Common myeloid progenitor, CD34-positive (primary cell): Measurements from ENCODE around the gene ALPP.

ENCODE experiments used
- CTCF ChIA-PET: fragments of 350-600 bp; sonication (Branson Sonifier 250); formaldehyde crosslinking; loops from one replicate; lab custom pipeline; 2021; ENCODE audit warnings: antibody characterized with exemption; lab: Charles Lee
- POLR2A ChIA-PET: fragments of 350-600 bp; sonication (Branson Sonifier 250); formaldehyde crosslinking; loops from one replicate; lab custom pipeline; 2021; ENCODE audit warnings: antibody characterized with exemption; lab: Charles Lee
- DNase-seq, 3 donors: peaks; one replicate each; pipeline versions ENCODE4 v3.0.0 to v3.0.0-alpha.2; 2013
- H3K27ac ChIP-seq, 2 experiments: 1 replicate in 1 of 2; 2 replicates in 1 of 2; pipeline ENCODE4 v1.7.0; 2013; ENCODE audit warnings: inconsistent platforms in 2 of 2, low read length in 2 of 2, mild to moderate bottlenecking in 2 of 2, low read depth in 1 of 2, moderate library complexity in 1 of 2; ENCODE audit not compliant: severe bottlenecking in 2 of 2, insufficient read depth in 1 of 2, poor library complexity in 1 of 2
- H3K27me3 ChIP-seq, 5 experiments: replicated peaks in 2 of 5; 1 replicate in 3 of 5; 2 replicates in 2 of 5; pipeline versions ENCODE4 v1.6.1 to v1.7.0; 2013; ENCODE audit warnings: low read length in 4 of 5, mild to moderate bottlenecking in 2 of 5, moderate library complexity in 2 of 5, inconsistent platforms in 1 of 5; ENCODE audit not compliant: insufficient read depth in 5 of 5, control insufficient read depth in 4 of 5
- H3K36me3 ChIP-seq, 4 experiments: 1 replicate in 2 of 4; 2 replicates in 2 of 4; pipeline versions ENCODE4 v1.6.1 to v1.7.0; 2013; ENCODE audit warnings: low read length in 3 of 4, control low read depth in 1 of 4, mild to moderate bottlenecking in 1 of 4; ENCODE audit not compliant: control insufficient read depth in 4 of 4, insufficient read depth in 4 of 4
- H3K4me1 ChIP-seq, 4 experiments: 1 replicate in 3 of 4; 2 replicates in 1 of 4; pipeline versions ENCODE4 v1.6.1 to v1.7.1; 2013; ENCODE audit warnings: low read length in 3 of 4, mild to moderate bottlenecking in 3 of 4, control low read depth in 1 of 4, inconsistent platforms in 1 of 4, moderate library complexity in 1 of 4; ENCODE audit not compliant: control insufficient read depth in 4 of 4, insufficient read depth in 4 of 4; ENCODE audit errors: control extremely low read depth in 1 of 4
- H3K4me3 ChIP-seq, 7 experiments: 1 replicate in 4 of 7; 2 replicates in 3 of 7; pipeline versions ENCODE4 v1.5.1 to v1.7.0; 2013; ENCODE audit warnings: mild to moderate bottlenecking in 7 of 7, low read length in 6 of 7, moderate library complexity in 6 of 7, inconsistent platforms in 2 of 7, low read depth in 2 of 7, control low read depth in 1 of 7; ENCODE audit not compliant: insufficient read depth in 4 of 7, control insufficient read depth in 1 of 7; ENCODE audit errors: extremely low read depth in 1 of 7
- H3K9me3 ChIP-seq, 5 experiments: 1 replicate in 4 of 5; 2 replicates in 1 of 5; pipeline versions ENCODE4 v1.6.1 to v1.7.1; 2013; ENCODE audit warnings: low read length in 4 of 5, mild to moderate bottlenecking in 2 of 5, inconsistent platforms in 1 of 5, low read depth in 1 of 5, moderate library complexity in 1 of 5; ENCODE audit not compliant: control insufficient read depth in 4 of 5, insufficient read depth in 2 of 5; ENCODE audit errors: control extremely low read depth in 1 of 5
- WGBS: methylation state at CpG from one replicate; pipeline ENCODE4 v1.1.5; 2013; ENCODE audit not compliant: insufficient coverage; 5-methylcytosine and 5-hydroxymethylcytosine counted together

ALPP gene

DNA sequence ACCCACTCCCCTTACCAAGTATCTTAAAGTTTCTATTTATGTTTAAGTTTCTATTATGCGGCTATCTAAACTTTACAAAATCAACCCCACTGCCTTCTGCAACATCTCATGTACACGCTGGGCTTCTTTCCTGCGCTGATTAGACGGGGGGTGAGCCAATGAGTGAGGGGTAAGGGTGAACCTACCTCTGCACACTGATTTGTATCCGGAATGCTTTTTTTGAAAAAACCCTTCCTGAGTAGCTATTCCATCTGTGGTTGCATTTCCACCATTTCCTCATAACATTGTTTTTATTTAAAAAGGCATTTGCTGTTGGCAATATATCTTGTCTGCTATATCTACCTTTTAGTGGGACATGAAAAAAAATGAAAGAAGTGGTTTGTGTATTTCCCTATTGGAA, 34.4 kb downstream of the ALPP start:
- Histone ChIP-seq H3K36me3 (no peaks in the 10 kb centered on the region), H3K4me3 (peak overlapping the region in 4 of 7 experiments; percentile 1 to 70 (median 18)), H3K27me3 (peaks cover 0 to 9% (median under 1%) of the 10 kb centered on the region in 5 experiments), H3K9me3 (no peaks in the 10 kb centered on the region), H3K27ac (no peak overlapping the region), H3K4me1 (peaks cover 6 to 19% (median 10%) of the 10 kb centered on the region in 4 experiments)
- ChIA-PET POLR2A (no interaction called here), CTCF (interaction anchor here (1.0 to 2.7 kb wide), 7 partner anchors 12 to 272 kb away, joined by 3 to 8 read pairs (median 5); no protein-coding TSS in a partner anchor)
- WGBS: no CpG with 5 or more reads among the region's 5 CpGs
- peak in 2 of 3 donors; percentile 44 to 57 for DNase-seq

DNA sequence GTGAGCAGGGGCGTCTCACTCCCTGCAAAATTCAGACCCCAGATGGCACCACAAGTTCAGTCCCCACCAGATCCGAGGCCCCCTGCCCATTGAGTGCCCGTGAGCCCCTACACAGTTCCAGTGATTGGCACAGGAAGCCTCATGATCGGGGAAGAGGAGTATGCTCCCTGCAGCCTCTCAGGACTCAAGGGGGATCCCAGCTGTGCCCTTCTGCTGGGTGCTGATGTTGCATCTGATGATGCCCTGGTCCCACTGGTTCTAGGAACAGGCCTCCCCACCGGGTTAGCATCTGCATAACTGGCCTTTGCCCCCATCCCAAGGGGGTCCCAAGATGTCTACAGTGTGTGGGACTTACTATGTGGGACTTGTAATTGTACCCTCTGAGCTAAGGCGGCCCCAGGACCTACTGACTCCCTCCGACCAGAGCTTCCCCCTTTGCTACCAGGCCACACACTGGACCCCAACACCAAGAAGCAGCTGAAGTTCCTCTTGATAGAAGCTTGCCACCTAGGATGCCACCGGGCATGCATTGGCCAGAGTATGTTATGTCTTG, 36.7 kb downstream of the ALPP start:
- H3K9me3 ChIP-seq: no peaks in the 10 kb centered on the region
- POLR2A ChIA-PET: no interaction called here
- no peak overlapping the region for H3K4me3 ChIP-seq
- H3K27me3 ChIP-seq: peaks cover 0 to 27% (median 21%) of the 10 kb centered on the region in 5 experiments
- H3K27ac ChIP-seq: no peak overlapping the region
- DNase-seq: no peak
- H3K36me3 ChIP-seq: no peaks in the 10 kb centered on the region
- peaks cover 8 to 41% (median 31%) of the 10 kb centered on the region in 4 experiments for H3K4me1 ChIP-seq
- 98% methylated on average over 6 of the region's 8 CpGs for WGBS
- CTCF ChIA-PET: interaction anchor here (0.8 to 2.7 kb wide), 4 partner anchors 13 to 108 kb away, joined by 3 to 8 read pairs (median 4); no protein-coding TSS in a partner anchor

DNA sequence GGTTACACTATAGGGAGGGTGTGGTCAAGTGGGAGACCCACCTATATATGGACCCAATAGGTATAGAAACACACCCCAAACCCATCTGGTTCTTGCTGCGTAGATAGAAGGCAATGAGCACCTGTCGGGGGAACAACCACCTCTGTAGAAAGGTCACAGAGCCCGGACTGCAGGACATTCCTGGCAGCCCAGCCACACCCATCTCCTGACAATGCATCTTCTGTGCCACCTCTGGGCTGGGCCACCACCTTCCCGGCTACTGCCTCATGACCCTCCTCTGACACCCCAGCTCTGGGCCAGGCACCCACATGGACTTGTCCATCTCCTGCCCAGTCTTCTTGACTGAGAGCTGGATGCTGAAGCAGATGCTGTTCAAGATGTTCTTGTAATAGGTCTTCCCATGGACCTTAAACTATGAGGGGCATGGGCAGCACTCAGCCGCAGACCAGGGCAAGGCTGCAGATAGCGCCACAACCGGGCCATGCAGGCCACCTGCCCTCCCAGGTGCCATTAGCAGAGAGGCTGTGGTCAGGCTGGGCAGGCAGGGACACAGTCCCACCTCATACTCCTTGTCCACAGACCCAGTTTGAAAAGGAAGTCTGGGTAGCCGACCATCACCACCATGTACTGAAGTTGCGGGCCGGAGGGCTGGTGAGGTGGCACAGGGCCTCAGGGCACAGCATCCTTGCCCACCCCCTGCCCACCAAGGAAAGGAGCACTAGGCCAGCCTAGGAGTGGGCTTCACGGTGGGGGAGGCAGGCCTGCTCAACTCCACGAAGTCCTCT, 37.4 kb downstream of the ALPP start:
- 97% methylated on average over 11 of the region's 12 CpGs for WGBS
- no peak for DNase-seq
- H3K4me1 ChIP-seq: peaks cover 8 to 47% (median 37%) of the 10 kb centered on the region in 4 experiments
- H3K27me3 ChIP-seq: peaks cover 0 to 30% (median 26%) of the 10 kb centered on the region in 5 experiments
- no peak overlapping the region for H3K4me3 ChIP-seq
- POLR2A ChIA-PET: no interaction called here
- CTCF ChIA-PET: interaction anchor here (0.8 to 2.7 kb wide), 2 partner anchors 23 to 108 kb away, joined by 3 to 8 read pairs; no protein-coding TSS in a partner anchor
- no peaks in the 10 kb centered on the region for H3K36me3 ChIP-seq
- H3K9me3 ChIP-seq: no peaks in the 10 kb centered on the region
- H3K27ac ChIP-seq: no peak overlapping the region

DNA sequence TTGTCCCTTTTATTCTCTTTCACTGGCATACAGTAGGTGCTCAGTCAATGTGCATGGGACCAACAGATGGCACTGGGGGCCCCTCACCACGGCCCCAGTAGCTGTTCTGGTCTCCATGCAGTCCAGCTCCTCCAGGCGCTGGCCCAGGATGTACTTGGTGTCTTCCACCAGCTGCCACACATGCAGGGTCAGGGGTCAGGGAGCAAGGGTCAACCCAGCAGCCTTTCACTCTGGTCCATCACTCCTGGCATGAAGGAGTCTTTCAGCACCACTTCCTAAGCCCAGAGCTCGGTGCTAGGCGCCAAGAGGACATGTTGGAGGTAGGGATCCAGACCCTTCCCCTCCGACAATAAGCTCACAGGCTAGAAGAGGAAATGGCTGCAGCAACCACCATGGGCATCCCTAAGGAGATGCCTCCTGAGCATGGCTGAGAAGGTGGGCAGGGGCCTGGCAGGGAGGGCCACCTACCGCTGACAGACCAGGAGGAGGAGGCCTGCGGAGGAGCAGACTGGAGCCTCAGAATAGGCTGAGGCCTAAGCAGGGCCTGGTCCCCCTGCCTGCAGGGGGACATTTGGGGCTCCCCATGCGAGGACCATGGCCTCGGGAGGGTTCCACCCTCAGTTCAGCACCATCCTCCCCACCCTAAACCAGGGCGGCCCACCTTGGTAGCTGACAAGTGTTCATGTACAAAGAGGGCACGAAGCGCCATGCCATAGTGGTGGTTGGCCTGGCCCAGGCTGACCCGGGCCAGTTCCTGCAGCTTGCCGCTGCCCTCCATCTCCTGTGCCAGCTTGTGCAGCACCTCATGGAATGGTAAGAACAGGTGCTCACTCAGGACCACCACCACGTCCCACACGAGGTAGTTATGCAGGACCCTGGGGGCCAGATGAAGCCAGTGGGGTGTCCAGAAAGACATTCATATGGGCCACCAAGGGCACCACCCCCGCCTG, 38.2 kb downstream of the ALPP start:
- CTCF ChIA-PET: no interaction called here
- peaks cover 0 to 36% (median 31%) of the 10 kb centered on the region in 5 experiments for H3K27me3 ChIP-seq
- 99% methylated on average over 15 of the region's 17 CpGs for WGBS

DNA sequence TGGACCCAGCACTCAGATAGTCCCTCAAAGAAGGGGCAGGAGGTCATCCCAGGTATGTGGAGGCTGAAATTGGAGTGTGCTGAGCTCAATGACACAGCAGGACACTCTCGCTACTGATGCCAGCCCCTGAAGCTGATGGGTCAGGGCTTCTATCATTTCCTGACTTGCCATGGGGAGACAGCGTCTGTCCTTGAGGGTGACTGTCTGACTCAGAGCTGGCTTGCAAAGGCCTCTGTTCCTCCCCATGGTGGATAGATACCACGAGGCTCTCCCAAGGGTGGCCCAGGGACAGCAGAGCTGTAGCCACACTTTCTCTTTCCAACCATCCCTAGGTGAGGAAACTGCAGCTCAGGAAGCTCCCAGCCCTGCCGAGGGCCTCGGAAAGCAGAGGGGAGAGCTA, 38.9 kb downstream of the ALPP start:
- ChIA-PET CTCF (interaction anchor here (1.7 kb wide), 1 partner anchor 21 kb away, joined by 4 read pairs; no protein-coding TSS in a partner anchor), POLR2A (no interaction called here)
- Histone ChIP-seq H3K9me3 (peaks cover 0 to 11% (median under 1%) of the 10 kb centered on the region in 5 experiments), H3K36me3 (no peaks in the 10 kb centered on the region), H3K27me3 (peaks cover 0 to 41% (median 31%) of the 10 kb centered on the region in 5 experiments), H3K4me1 (peaks cover 8 to 43% (median 36%) of the 10 kb centered on the region in 4 experiments), H3K4me3 (no peak overlapping the region), H3K27ac (no peak overlapping the region)
- DNase-seq: no peak
- 67% methylated on average over 3 of the region's 5 CpGs for WGBS

More for the DNA sequence above, 38.2 kb downstream of the ALPP start:
- Histone ChIP-seq H3K4me1 (peaks cover 8 to 50% (median 37%) of the 10 kb centered on the region in 4 experiments), H3K36me3 (no peaks in the 10 kb centered on the region), H3K27ac (no peak overlapping the region), H3K9me3 (peaks cover 0 to 4% (median 0%) of the 10 kb centered on the region in 5 experiments), H3K4me3 (no peak overlapping the region)
- POLR2A ChIA-PET: no interaction called here
- DNase-seq: no peak

DNA sequence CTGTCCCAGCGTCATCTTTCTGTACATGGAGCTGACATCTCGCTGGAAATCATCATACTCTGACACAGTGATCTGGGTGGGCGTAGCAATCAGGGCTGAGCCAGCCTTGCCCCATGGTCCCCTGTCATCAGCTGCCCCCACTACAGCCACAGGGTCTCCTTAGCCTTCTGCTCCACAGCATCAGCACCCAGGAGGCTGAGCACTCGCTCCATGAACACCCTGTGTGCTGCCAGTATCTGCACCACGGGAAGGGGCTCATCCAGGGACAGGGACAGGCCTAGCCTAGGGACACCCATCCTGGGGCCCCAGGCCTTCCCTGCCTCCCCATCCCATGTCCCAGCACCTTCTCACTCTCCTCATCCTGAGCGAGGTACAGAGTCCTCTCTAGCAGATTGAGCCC, 39.5 kb downstream of the ALPP start:
- H3K4me1 ChIP-seq: peaks cover 3 to 37% (median 32%) of the 10 kb centered on the region in 4 experiments
- H3K27ac ChIP-seq: no peak overlapping the region
- DNase-seq: no peak
- 76% methylated on average over 4 of the region's 6 CpGs for WGBS
- H3K4me3 ChIP-seq: peak overlapping the region in 4 of 7 experiments; percentile 46 to 76 (median 72)
- CTCF ChIA-PET: interaction anchor here (1.7 kb wide), 1 partner anchor 21 kb away, joined by 4 read pairs; no protein-coding TSS in a partner anchor
- H3K36me3 ChIP-seq: no peaks in the 10 kb centered on the region
- POLR2A ChIA-PET: no interaction called here
- peaks cover 0 to 15% (median 4%) of the 10 kb centered on the region in 5 experiments for H3K9me3 ChIP-seq
- H3K27me3 ChIP-seq: peaks cover 0 to 42% (median 31%) of the 10 kb centered on the region in 5 experiments
